CD4-positive, alpha-beta T cell treated with Interleukin-15 for 1 hour (primary cell): ENCODE data around the gene MOB3A.

Source experiments
- DNase-seq: peaks from one replicate; pipeline ENCODE4 v3.0.0-alpha.2; 2020

The MOB3A gene

GRCh38 chr19:2021453-2022140 is 74.5 kb downstream of the MOB3A start:
- no peak for DNase-seq
